Suprapubic skin (tissue), 4 donors: ENCODE results near the gene NEUROG1. TPM values are rescaled to one million over a fixed set of nuclear protein-coding genes. Genes with fewer than 3 reads are reported as not detected.

Experiments used
- DNase-seq, 2 donors: peaks; one replicate each; pipeline ENCODE4 v3.0.0-alpha.2; 2019; ENCODE audit warnings: low spot score in 2 of 2
- H3K27ac ChIP-seq: fragments of 200-600 bp; sonication (generic); one replicate; pipeline ENCODE4 v1.5.1; 2019
- H3K27me3 ChIP-seq: fragments of 200-600 bp; sonication (generic); one replicate; pipeline ENCODE4 v1.5.1; 2019
- H3K36me3 ChIP-seq: fragments of 200-600 bp; sonication (generic); one replicate; pipeline ENCODE4 v1.5.1; 2019
- H3K4me1 ChIP-seq: fragments of 200-600 bp; sonication (generic); one replicate; pipeline ENCODE4 v1.5.1; 2019
- H3K4me3 ChIP-seq: fragments of 200-600 bp; sonication (generic); one replicate; pipeline ENCODE4 v1.5.1; 2019; ENCODE audit warnings: mild to moderate bottlenecking
- H3K9me3 ChIP-seq: fragments of 200-600 bp; sonication (generic); one replicate; pipeline ENCODE4 v1.5.1; 2019
- CTCF ChIP-seq, 2 donors: fragments of 200-600 bp in 1 of 2; fragments of 450-650 bp in 1 of 2; sonication (generic) in 1 of 2; IDR thresholded peaks; one replicate each; pipeline ENCODE4 v1.5.1; 2016 to 2019; ENCODE audit warnings: antibody characterized with exemption in 2 of 2, mild to moderate bottlenecking in 1 of 2, moderate library complexity in 1 of 2
- EP300 ChIP-seq: sonication (generic); formaldehyde crosslinking; IDR thresholded peaks from one replicate; pipeline ENCODE4 v1.6.1; 2017; ENCODE audit warnings: antibody characterized with exemption
- POLR2A ChIP-seq, 2 donors: fragments of 450-650 bp; IDR thresholded peaks; one replicate each; pipeline ENCODE4 v1.6.1; 2017; ENCODE audit warnings: antibody characterized with exemption in 2 of 2, mild to moderate bottlenecking in 2 of 2, moderate library complexity in 2 of 2
- POLR2AphosphoS5 ChIP-seq, 3 donors: sonication (generic); formaldehyde crosslinking; IDR thresholded peaks; one replicate each; pipeline ENCODE4 v1.6.1; 2017; ENCODE audit warnings: antibody characterized with exemption in 3 of 3
- WGBS: methylation state at CpG from one replicate; pipeline ENCODE4 v1.1.5; 2018; 5-methylcytosine and 5-hydroxymethylcytosine counted together
- total RNA-seq, 4 donors: library from RNA; depleted of rRNA; stranded (reverse); fragments of >200 nt; gene quantifications; one replicate each; pipeline ENCODE4 v1.1.0, GENCODE V29; 2016

NEUROG1 gene
- total RNA-seq, 4 donors from 2014 or later, result not detected

- no peak for DNase-seq
- H3K4me3 ChIP-seq, result no peak overlapping the region
- no peak overlapping the region for H3K27ac ChIP-seq
- peaks cover 10% of the 10 kb centered on the region for H3K27me3 ChIP-seq
- TF ChIP-seq EP300 (no peak), POLR2A (IDR thresholded peaks at IDR 0.05) (no peak), CTCF (IDR thresholded peaks at IDR 0.05) (no peak), POLR2AphosphoS5 (IDR thresholded peaks at IDR 0.05) (no peak)
- no peaks in the 10 kb centered on the region for H3K36me3 ChIP-seq
- WGBS, result 85% methylated on average over 6 of the region's 6 CpGs
- peaks cover 2% of the 10 kb centered on the region for H3K9me3 ChIP-seq
- peaks cover 7% of the 10 kb centered on the region for H3K4me1 ChIP-seq
These were observed 25.8 kb downstream of the NEUROG1 start for GRCh38 chr5:135509995-135510394.

- H3K36me3 ChIP-seq, result no peaks in the 10 kb centered on the region
- DNase-seq, result no peak
- H3K4me1 ChIP-seq, result peaks cover 7% of the 10 kb centered on the region
- no peak for TF ChIP-seq POLR2AphosphoS5 (IDR thresholded peaks at IDR 0.05)
- TF ChIP-seq CTCF (IDR thresholded peaks at IDR 0.05), result no peak
- TF ChIP-seq POLR2A (IDR thresholded peaks at IDR 0.05), result no peak
- TF ChIP-seq EP300, result no peak
- WGBS, result 4% methylated on average over 16 of the region's 16 CpGs
- peak overlapping the region; percentile 10 for H3K4me3 ChIP-seq
- peaks cover 15% of the 10 kb centered on the region for H3K27me3 ChIP-seq
- no peaks in the 10 kb centered on the region for H3K9me3 ChIP-seq
- no peak overlapping the region for H3K27ac ChIP-seq
These were observed 27.2 kb downstream of the NEUROG1 start for GRCh38 chr5:135508496-135509005.

- no peaks in the 10 kb centered on the region for H3K9me3 ChIP-seq
- WGBS, result 20% methylated on average over 2 of the region's 2 CpGs
- no peak for DNase-seq
- no peaks in the 10 kb centered on the region for H3K36me3 ChIP-seq
- H3K4me1 ChIP-seq, result peaks cover 7% of the 10 kb centered on the region
- no peak for TF ChIP-seq CTCF (IDR thresholded peaks at IDR 0.05)
- no peak overlapping the region for H3K27ac ChIP-seq
- H3K4me3 ChIP-seq, result no peak overlapping the region
- H3K27me3 ChIP-seq, result peaks cover 15% of the 10 kb centered on the region
These were observed 29.8 kb downstream of the NEUROG1 start for GRCh38 chr5:135505973-135506372.

- TF ChIP-seq CTCF (IDR thresholded peaks at IDR 0.05), result no peak
- TF ChIP-seq POLR2AphosphoS5 (IDR thresholded peaks at IDR 0.05), result no peak
- TF ChIP-seq EP300, result no peak
- TF ChIP-seq POLR2A (IDR thresholded peaks at IDR 0.05), result no peak
- DNase-seq, result no peak
- 95% methylated on average over 3 of the region's 3 CpGs for WGBS
- Histone ChIP-seq H3K27ac (no peak overlapping the region), H3K36me3 (no peaks in the 10 kb centered on the region), H3K9me3 (no peaks in the 10 kb centered on the region), H3K4me3 (no peak overlapping the region), H3K27me3 (peaks cover 5% of the 10 kb centered on the region), H3K4me1 (peaks cover 7% of the 10 kb centered on the region)
These were observed 31.4 kb downstream of the NEUROG1 start for GRCh38 chr5:135504376-135504775.

- H3K4me3 ChIP-seq, result no peak overlapping the region
- H3K27me3 ChIP-seq, result peaks cover 5% of the 10 kb centered on the region
- no peak for TF ChIP-seq CTCF (IDR thresholded peaks at IDR 0.05)
- no peak for TF ChIP-seq POLR2AphosphoS5 (IDR thresholded peaks at IDR 0.05)
- TF ChIP-seq POLR2A (IDR thresholded peaks at IDR 0.05), result no peak
- no peak for TF ChIP-seq EP300
- H3K27ac ChIP-seq, result no peak overlapping the region
- H3K9me3 ChIP-seq, result no peaks in the 10 kb centered on the region
- DNase-seq, result no peak
- H3K4me1 ChIP-seq, result peaks cover 8% of the 10 kb centered on the region
- WGBS, result 64% methylated on average over 4 of the region's 4 CpGs
- H3K36me3 ChIP-seq, result no peaks in the 10 kb centered on the region
These were observed 31.9 kb downstream of the NEUROG1 start for GRCh38 chr5:135503871-135504270.
